Mesenchymal stem cell (in vitro differentiated cells and primary cell): ENCODE results near the gene DCAF4.

ENCODE experiments used
- DNase-seq: peaks from one replicate; pipeline ENCODE4 v3.0.0-alpha.2; 2013
- H2AFZ ChIP-seq: one replicate; pipeline ENCODE4 v1.6.1; 2013; ENCODE audit warnings: low read depth, mild to moderate bottlenecking, control low read depth, inconsistent platforms, low read length, moderate library complexity
- H2AK5ac ChIP-seq: 2 replicates; pipeline ENCODE4 v1.6.1; 2013; ENCODE audit warnings: low read length, moderate library complexity, mild to moderate bottlenecking, inconsistent platforms; ENCODE audit not compliant: severe bottlenecking
- H2BK120ac ChIP-seq: one replicate; pipeline ENCODE4 v1.6.1; 2013; ENCODE audit warnings: low read depth, mild to moderate bottlenecking, inconsistent platforms, low read length, moderate library complexity
- H2BK12ac ChIP-seq, 2 experiments: one replicate each; pipeline ENCODE4 v1.6.1; 2013; ENCODE audit warnings: inconsistent platforms in 2 of 2, low read length in 2 of 2, mild to moderate bottlenecking in 2 of 2, moderate library complexity in 2 of 2, control low read depth in 1 of 2
- H2BK15ac ChIP-seq: one replicate; pipeline ENCODE4 v1.6.1; 2013; ENCODE audit warnings: mild to moderate bottlenecking, low read depth, inconsistent platforms; ENCODE audit not compliant: poor library complexity, severe bottlenecking
- H2BK5ac ChIP-seq: 2 replicates; pipeline ENCODE4 v1.6.1; 2013; ENCODE audit warnings: low read depth, mild to moderate bottlenecking, low read length, control low read depth, inconsistent platforms; ENCODE audit not compliant: poor library complexity, severe bottlenecking
- H3K14ac ChIP-seq, 2 experiments: one replicate each; pipeline ENCODE4 v1.6.1; 2013; ENCODE audit warnings: inconsistent platforms in 2 of 2, low read length in 2 of 2, control low read depth in 1 of 2, mild to moderate bottlenecking in 1 of 2, moderate library complexity in 1 of 2
- H3K18ac ChIP-seq, 2 experiments: one replicate each; pipeline ENCODE4 v1.6.1; 2013; ENCODE audit warnings: inconsistent platforms in 2 of 2, low read length in 2 of 2, control low read depth in 1 of 2, low read depth in 1 of 2, mild to moderate bottlenecking in 1 of 2
- H3K23ac ChIP-seq, 2 experiments: one replicate each; pipeline ENCODE4 v1.6.1; 2013; ENCODE audit warnings: inconsistent platforms in 2 of 2, low read length in 2 of 2, mild to moderate bottlenecking in 2 of 2, moderate library complexity in 2 of 2, control low read depth in 1 of 2
- H3K27ac ChIP-seq: 2 replicates; pipeline ENCODE4 v1.5.1; 2013; ENCODE audit warnings: mild to moderate bottlenecking, moderate library complexity, low read length, control low read depth, inconsistent platforms; ENCODE audit not compliant: poor library complexity, severe bottlenecking
- H3K27me3 ChIP-seq, 2 experiments: 2 replicates each; pipeline versions ENCODE4 v1.6.1 to v1.7.0; 2013; ENCODE audit warnings: low read length in 2 of 2, mild to moderate bottlenecking in 2 of 2, moderate library complexity in 2 of 2, control low read depth in 1 of 2, inconsistent platforms in 1 of 2; ENCODE audit not compliant: control insufficient read depth in 1 of 2, insufficient read depth in 1 of 2
- H3K36me3 ChIP-seq, 2 experiments: 2 replicates each; pipeline versions ENCODE4 v1.6.1 to v1.7.0; 2013; ENCODE audit warnings: low read length in 2 of 2, control low read depth in 1 of 2, inconsistent platforms in 1 of 2, low read depth in 1 of 2, mild to moderate bottlenecking in 1 of 2; ENCODE audit not compliant: insufficient read depth in 2 of 2, control insufficient read depth in 1 of 2
- H3K4ac ChIP-seq, 2 experiments: one replicate each; pipeline ENCODE4 v1.6.1; 2013; ENCODE audit warnings: inconsistent platforms in 2 of 2, low read length in 2 of 2, mild to moderate bottlenecking in 2 of 2, moderate library complexity in 2 of 2, control low read depth in 1 of 2, low read depth in 1 of 2
- H3K4me1 ChIP-seq: 2 replicates; pipeline ENCODE4 v1.6.1; 2013; ENCODE audit warnings: low read depth, low read length, control low read depth; ENCODE audit not compliant: control insufficient read depth, insufficient read depth
- H3K4me2 ChIP-seq: 2 replicates; pipeline ENCODE4 v1.6.1; 2013; ENCODE audit warnings: low read length, mild to moderate bottlenecking, inconsistent platforms; ENCODE audit not compliant: poor library complexity, severe bottlenecking
- H3K4me3 ChIP-seq, 2 experiments: 2 replicates each; pipeline versions ENCODE4 v1.5.1 to v1.7.0; 2013; ENCODE audit warnings: low read length in 2 of 2, mild to moderate bottlenecking in 2 of 2, control low read depth in 1 of 2, low read depth in 1 of 2; ENCODE audit not compliant: insufficient read depth in 1 of 2
- H3K79me1 ChIP-seq: replicated peaks from 2 replicates; pipeline ENCODE4 v1.6.1; 2013; ENCODE audit warnings: mild to moderate bottlenecking, control low read depth, low read length, inconsistent platforms; ENCODE audit not compliant: poor library complexity, severe bottlenecking
- H3K9ac ChIP-seq: 2 replicates; pipeline ENCODE4 v1.7.0; 2013; ENCODE audit warnings: mild to moderate bottlenecking, low read length, moderate library complexity
- H3K9me3 ChIP-seq: 2 replicates; pipeline ENCODE4 v1.7.0; 2013; ENCODE audit warnings: mild to moderate bottlenecking, low read length; ENCODE audit not compliant: control insufficient read depth
- H4K8ac ChIP-seq: one replicate; pipeline ENCODE4 v1.6.1; 2013; ENCODE audit warnings: inconsistent platforms, mild to moderate bottlenecking, low read length, moderate library complexity
- H4K91ac ChIP-seq: one replicate; pipeline ENCODE4 v1.6.1; 2013; ENCODE audit warnings: mild to moderate bottlenecking, low read length, inconsistent platforms
- WGBS: methylation state at CpG from one replicate; pipeline ENCODE4 v1.1.7; 2013; ENCODE audit warnings: mixed read lengths; 5-methylcytosine and 5-hydroxymethylcytosine counted together

Gene DCAF4

DNA sequence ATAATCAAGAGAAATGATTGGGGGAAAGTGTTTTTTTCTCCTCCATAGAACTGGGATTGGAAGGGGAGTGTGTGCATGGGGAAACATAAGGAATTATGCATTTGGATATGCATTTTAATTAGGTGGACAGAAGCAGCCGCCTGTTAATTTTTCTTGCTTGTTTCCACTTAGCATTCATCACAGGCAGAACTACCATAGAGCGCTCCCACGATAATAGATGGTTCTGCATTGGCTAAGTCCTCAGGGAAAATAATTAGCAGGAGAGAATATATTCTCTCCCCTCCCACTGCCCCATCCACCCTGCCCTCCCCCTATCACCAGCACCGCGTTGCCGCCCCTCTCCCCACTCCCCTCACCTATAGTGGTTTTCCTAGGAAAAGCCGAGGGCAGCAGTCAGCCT lies 43.8 kb upstream of the DCAF4 start:
- Histone ChIP-seq H2AFZ (no peak overlapping the region), H3K4me3 (no peak overlapping the region), H2AK5ac (no peak overlapping the region), H3K79me1 (peaks cover 19% of the 10 kb centered on the region), H3K18ac (no peak overlapping the region), H4K8ac (no peak overlapping the region), H4K91ac (no peak overlapping the region), H3K36me3 (peaks cover 0 to 11% of the 10 kb centered on the region in 2 experiments), H3K4ac (no peak overlapping the region), H3K4me1 (peaks cover 6% of the 10 kb centered on the region), H2BK15ac (no peak overlapping the region), H3K23ac (no peak overlapping the region), H3K9ac (no peak overlapping the region), H3K14ac (no peak overlapping the region), H2BK120ac (no peak overlapping the region), H2BK12ac (no peak overlapping the region), H2BK5ac (no peak overlapping the region), H3K4me2 (no peak overlapping the region), H3K27ac (no peak overlapping the region), H3K9me3 (no peaks in the 10 kb centered on the region), H3K27me3 (no peaks in the 10 kb centered on the region)
- WGBS = 82% methylated on average over 6 of the region's 7 CpGs
- DNase-seq = no peak

DNA sequence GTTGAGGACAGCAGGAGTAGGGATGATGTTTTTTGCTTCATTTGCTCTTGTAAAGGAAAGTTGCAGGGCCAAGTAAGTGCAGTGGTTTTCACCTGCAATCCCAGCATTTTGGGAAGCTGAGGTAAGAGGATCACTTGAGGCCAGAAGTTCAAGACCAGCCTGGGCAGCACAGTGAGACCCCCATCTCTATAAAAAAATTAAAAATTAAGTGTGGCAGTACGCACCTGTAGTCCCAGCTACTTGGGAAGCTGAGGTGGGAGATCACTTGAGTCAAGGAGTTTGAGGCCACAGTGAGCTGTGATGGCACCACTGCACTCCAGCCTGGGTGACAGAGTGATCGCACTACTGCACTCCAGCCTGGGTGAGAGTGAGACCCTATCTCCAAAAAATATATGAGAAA lies 43.2 kb upstream of the DCAF4 start:
- WGBS = 100% methylated on average over 1 of the region's 2 CpGs

DNA sequence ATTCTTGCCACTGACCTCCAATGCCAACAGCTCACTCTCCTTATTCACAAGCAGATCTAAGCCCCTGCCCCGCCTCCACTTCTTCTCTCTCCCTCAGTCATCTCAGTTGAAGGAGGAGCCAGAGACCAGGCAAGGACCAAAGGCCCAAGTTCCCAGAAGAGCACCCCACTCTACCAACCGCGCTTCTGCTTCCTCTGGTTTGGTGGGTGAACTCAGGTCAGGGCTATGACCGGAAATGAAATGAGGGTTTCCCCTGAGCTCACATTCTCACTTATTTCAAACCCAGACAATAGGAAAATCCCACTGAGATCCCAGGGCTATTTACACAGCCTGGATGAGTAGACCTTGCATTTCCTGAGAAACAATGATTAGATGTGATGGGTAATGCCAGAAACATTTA lies 42.3 kb upstream of the DCAF4 start:
- 100% methylated on average over 1 of the region's 4 CpGs for WGBS
- no peak overlapping the region for H2BK5ac ChIP-seq

More for the DNA sequence above, 43.2 kb upstream of the DCAF4 start:
- peak overlapping the region in 1 of 2 experiments; percentile 11 for H2BK12ac ChIP-seq
- no peak overlapping the region for H3K27ac ChIP-seq
- no peak overlapping the region for H2BK120ac ChIP-seq
- H3K23ac ChIP-seq = no peak overlapping the region
- peaks cover 17% of the 10 kb centered on the region for H3K79me1 ChIP-seq
- H3K4me1 ChIP-seq = peaks cover 9% of the 10 kb centered on the region
- H4K8ac ChIP-seq = no peak overlapping the region
- no peak overlapping the region for H2AFZ ChIP-seq
- H2BK5ac ChIP-seq = no peak overlapping the region
- H3K4me3 ChIP-seq = no peak overlapping the region
- no peak for DNase-seq
- no peak overlapping the region for H4K91ac ChIP-seq
- peaks cover 0 to 11% of the 10 kb centered on the region in 2 experiments for H3K36me3 ChIP-seq
- H2AK5ac ChIP-seq = no peak overlapping the region
- H2BK15ac ChIP-seq = no peak overlapping the region
- no peak overlapping the region for H3K4ac ChIP-seq
- no peak overlapping the region for H3K9ac ChIP-seq
- no peak overlapping the region for H3K18ac ChIP-seq
- no peak overlapping the region for H3K4me2 ChIP-seq
- no peaks in the 10 kb centered on the region for H3K9me3 ChIP-seq
- H3K27me3 ChIP-seq = no peaks in the 10 kb centered on the region
- H3K14ac ChIP-seq = no peak overlapping the region

DNA sequence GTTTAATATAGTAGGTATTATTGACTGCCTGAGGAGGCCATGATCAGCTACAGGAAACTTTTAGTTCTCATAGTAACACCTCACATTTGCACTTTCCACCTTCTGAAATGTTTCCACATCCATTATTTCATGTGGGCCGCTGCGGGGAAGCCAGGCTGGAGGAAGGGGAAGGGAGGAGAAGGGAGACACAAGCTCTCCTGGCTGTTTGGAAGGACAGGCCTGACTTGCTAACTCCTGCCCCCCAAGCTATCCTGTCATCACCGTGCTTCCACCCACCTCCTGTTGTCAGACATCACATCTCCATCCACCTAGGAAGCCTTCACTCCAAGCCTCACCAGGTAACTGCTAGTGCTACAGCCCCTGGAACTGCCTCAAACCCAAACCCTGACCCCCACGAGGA lies 41.9 kb upstream of the DCAF4 start:
- H3K18ac ChIP-seq = peak overlapping the region in 1 of 2 experiments; percentile 1
- no peak overlapping the region for H3K9ac ChIP-seq
- no peaks in the 10 kb centered on the region for H3K9me3 ChIP-seq
- no peak overlapping the region for H3K4me2 ChIP-seq
- no peaks in the 10 kb centered on the region for H3K27me3 ChIP-seq
- H3K14ac ChIP-seq = no peak overlapping the region
- H2BK15ac ChIP-seq = no peak overlapping the region
- no peak overlapping the region for H3K4ac ChIP-seq
- no peak overlapping the region for H3K4me3 ChIP-seq
- H4K8ac ChIP-seq = no peak overlapping the region
- DNase-seq = no peak
- H4K91ac ChIP-seq = no peak overlapping the region
- no peak overlapping the region for H2AK5ac ChIP-seq
- peaks cover 9% of the 10 kb centered on the region for H3K4me1 ChIP-seq
- no peak overlapping the region for H3K27ac ChIP-seq
- WGBS = 89% methylated on average over 4 of the region's 4 CpGs
- peaks cover 16% of the 10 kb centered on the region for H3K79me1 ChIP-seq
- no peak overlapping the region for H2BK12ac ChIP-seq
- peaks cover 0 to 8% of the 10 kb centered on the region in 2 experiments for H3K36me3 ChIP-seq
- no peak overlapping the region for H3K23ac ChIP-seq
- H2BK5ac ChIP-seq = no peak overlapping the region
- H2AFZ ChIP-seq = no peak overlapping the region
- H2BK120ac ChIP-seq = no peak overlapping the region

More for the DNA sequence above, 42.3 kb upstream of the DCAF4 start:
- H3K23ac ChIP-seq = no peak overlapping the region
- no peak overlapping the region for H2AFZ ChIP-seq
- peaks cover 0 to 11% of the 10 kb centered on the region in 2 experiments for H3K36me3 ChIP-seq
- H3K4me3 ChIP-seq = no peak overlapping the region
- H3K27ac ChIP-seq = no peak overlapping the region
- no peak overlapping the region for H2BK120ac ChIP-seq
- no peak overlapping the region for H3K14ac ChIP-seq
- H2AK5ac ChIP-seq = no peak overlapping the region
- H4K8ac ChIP-seq = no peak overlapping the region
- no peak overlapping the region for H3K4ac ChIP-seq
- peaks cover 9% of the 10 kb centered on the region for H3K4me1 ChIP-seq
- no peak overlapping the region for H3K4me2 ChIP-seq
- no peaks in the 10 kb centered on the region for H3K9me3 ChIP-seq
- H2BK12ac ChIP-seq = no peak overlapping the region
- H3K9ac ChIP-seq = no peak overlapping the region
- H3K79me1 ChIP-seq = peaks cover 17% of the 10 kb centered on the region
- no peak for DNase-seq
- no peaks in the 10 kb centered on the region for H3K27me3 ChIP-seq
- no peak overlapping the region for H3K18ac ChIP-seq
- no peak overlapping the region for H4K91ac ChIP-seq
- no peak overlapping the region for H2BK15ac ChIP-seq
